Cardiac muscle cell (in vitro differentiated cells and primary cell): ENCODE data around the gene CD93. TPM values are rescaled to one million over a fixed set of nuclear protein-coding genes. Genes with fewer than 3 reads are reported as not detected.

Experiments
- DNase-seq, 2 donors: peaks; one replicate each; pipeline versions ENCODE4 v3.0.0 to v3.0.0-alpha.2; 2010 to 2017; ENCODE audit warnings: low read depth in 1 of 2, low spot score in 1 of 2
- H3K27ac ChIP-seq: fragments of 200-600 bp; sonication (generic); 2 replicates; pipeline ENCODE4 v1.5.1; 2016
- H3K27me3 ChIP-seq: fragments of 200-600 bp; sonication (generic); 2 replicates; pipeline ENCODE4 v1.6.0; 2016; ENCODE audit warnings: control low read depth
- H3K36me3 ChIP-seq: fragments of 200-600 bp; sonication (generic); 2 replicates; pipeline ENCODE4 v1.5.1; 2016; ENCODE audit warnings: control low read depth
- H3K4me1 ChIP-seq: fragments of 200-600 bp; sonication (generic); 2 replicates; pipeline ENCODE4 v1.8.1; 2017; ENCODE audit warnings: low read depth, mild to moderate bottlenecking, mixed run types
- H3K4me3 ChIP-seq: fragments of 200-600 bp; sonication (generic); 2 replicates; pipeline ENCODE4 v1.5.1; 2016; ENCODE audit warnings: mild to moderate bottlenecking
- H3K9me3 ChIP-seq: fragments of 200-600 bp; sonication (generic); 2 replicates; pipeline ENCODE4 v1.5.1; 2017; ENCODE audit warnings: low read depth, mild to moderate bottlenecking, control low read depth
- polyA plus RNA-seq: library from polyadenylated mRNA; unstranded; fragments of >200 nt; fragmentation: Nextera tagmentation; extraction: Ambion mirVana; gene quantifications from 2 replicates; pipeline ENCODE4 v1.2.1, GENCODE V29; 2016
- total RNA-seq: library from RNA; depleted of rRNA; stranded (reverse); fragments of >200 nt; gene quantifications from 2 replicates; pipeline ENCODE4 v1.2.3, GENCODE V29; 2016
- TF ChIP-seq, protein P1 (sequence below): IDR thresholded peaks from 2 replicates; pipeline ENCODE4 v1.5.1; 2012; ENCODE audit warnings: low read depth, mild to moderate bottlenecking, low read length

Gene CD93
- total and polyA plus RNA-seq, 2 experiments from 2014 or later, result 0.15 to 0.63 TPM

DNA sequence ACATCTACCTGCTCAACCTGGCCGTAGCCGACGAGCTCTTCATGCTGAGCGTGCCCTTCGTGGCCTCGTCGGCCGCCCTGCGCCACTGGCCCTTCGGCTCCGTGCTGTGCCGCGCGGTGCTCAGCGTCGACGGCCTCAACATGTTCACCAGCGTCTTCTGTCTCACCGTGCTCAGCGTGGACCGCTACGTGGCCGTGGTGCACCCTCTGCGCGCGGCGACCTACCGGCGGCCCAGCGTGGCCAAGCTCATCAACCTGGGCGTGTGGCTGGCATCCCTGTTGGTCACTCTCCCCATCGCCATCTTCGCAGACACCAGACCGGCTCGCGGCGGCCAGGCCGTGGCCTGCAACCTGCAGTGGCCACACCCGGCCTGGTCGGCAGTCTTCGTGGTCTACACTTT is 50.4 kb downstream of the CD93 start:
- no peak overlapping the region for H3K4me3 ChIP-seq
- H3K27me3 ChIP-seq, result peaks cover 72% of the 10 kb centered on the region
- TF ChIP-seq, protein P1, sequence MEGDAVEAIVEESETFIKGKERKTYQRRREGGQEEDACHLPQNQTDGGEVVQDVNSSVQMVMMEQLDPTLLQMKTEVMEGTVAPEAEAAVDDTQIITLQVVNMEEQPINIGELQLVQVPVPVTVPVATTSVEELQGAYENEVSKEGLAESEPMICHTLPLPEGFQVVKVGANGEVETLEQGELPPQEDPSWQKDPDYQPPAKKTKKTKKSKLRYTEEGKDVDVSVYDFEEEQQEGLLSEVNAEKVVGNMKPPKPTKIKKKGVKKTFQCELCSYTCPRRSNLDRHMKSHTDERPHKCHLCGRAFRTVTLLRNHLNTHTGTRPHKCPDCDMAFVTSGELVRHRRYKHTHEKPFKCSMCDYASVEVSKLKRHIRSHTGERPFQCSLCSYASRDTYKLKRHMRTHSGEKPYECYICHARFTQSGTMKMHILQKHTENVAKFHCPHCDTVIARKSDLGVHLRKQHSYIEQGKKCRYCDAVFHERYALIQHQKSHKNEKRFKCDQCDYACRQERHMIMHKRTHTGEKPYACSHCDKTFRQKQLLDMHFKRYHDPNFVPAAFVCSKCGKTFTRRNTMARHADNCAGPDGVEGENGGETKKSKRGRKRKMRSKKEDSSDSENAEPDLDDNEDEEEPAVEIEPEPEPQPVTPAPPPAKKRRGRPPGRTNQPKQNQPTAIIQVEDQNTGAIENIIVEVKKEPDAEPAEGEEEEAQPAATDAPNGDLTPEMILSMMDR, result no peak

DNA sequence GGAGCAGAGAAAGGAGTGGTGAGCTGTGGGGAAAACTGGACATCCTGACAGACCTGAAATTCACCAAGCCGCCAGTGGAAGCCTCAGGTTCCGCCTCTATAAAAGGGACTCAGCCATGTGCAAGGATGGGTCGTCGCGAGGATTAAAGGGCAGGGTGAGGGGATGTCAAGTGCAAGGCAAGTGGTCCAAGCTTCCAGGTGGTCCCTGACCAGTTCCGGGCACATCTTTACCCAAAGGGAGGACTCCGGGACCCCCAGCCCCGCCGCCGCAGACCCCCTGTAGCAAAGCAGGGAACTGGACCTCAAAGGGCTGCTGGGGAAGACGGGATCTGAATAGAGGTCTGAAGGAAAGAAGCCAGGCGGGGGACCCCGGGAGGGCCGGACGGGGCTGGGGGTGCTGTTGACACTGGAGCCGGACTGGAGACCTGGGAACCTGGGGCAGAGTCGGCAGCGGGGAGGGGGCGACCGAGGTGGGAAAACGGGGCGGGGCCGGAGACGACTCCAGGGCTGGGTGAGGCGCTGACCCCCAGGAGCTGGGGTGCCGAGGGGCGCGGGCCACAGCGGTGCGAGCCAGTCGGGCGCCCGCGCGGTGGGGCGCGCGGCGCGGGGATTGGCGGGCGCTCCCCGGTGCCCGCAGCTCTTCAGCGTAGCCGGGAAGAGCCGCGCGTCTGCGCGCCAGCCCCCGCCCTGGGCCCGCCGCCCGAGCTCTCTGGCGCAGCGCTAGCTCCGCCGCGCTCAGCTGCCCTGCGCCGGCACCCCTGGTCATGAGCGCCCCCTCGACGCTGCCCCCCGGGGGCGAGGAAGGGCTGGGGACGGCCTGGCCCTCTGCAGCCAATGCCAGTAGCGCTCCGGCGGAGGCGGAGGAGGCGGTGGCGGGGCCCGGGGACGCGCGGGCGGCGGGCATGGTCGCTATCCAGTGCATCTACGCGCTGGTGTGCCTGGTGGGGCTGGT is 51.1 kb downstream of the CD93 start, which contains the start of gene SSTR4:
TSS of gene SSTR4 (plus strand) at position 592 of the 951 bp plus-strand sequence. CDS start at position 764, 172 bp downstream.
- Histone ChIP-seq H3K4me3 (no peak within 1 kb of the TSS), H3K9me3 (no peaks in the 10 kb centered on the region), H3K36me3 (no peaks in the 10 kb centered on the region), H3K27ac (no peak within 1 kb of the TSS), H3K27me3 (peaks cover 65% of the 10 kb centered on the region), H3K4me1 (peaks cover 18% of the 10 kb centered on the region)
- TF ChIP-seq, protein P1, result no peak
- peak in 1 of 2 donors; percentile 41 for DNase-seq

More for the DNA sequence above, 50.4 kb downstream of the CD93 start:
- no peaks in the 10 kb centered on the region for H3K36me3 ChIP-seq
- no peak overlapping the region for H3K27ac ChIP-seq
- no peaks in the 10 kb centered on the region for H3K9me3 ChIP-seq
- H3K4me1 ChIP-seq, result peaks cover 18% of the 10 kb centered on the region
- no peak for DNase-seq

DNA sequence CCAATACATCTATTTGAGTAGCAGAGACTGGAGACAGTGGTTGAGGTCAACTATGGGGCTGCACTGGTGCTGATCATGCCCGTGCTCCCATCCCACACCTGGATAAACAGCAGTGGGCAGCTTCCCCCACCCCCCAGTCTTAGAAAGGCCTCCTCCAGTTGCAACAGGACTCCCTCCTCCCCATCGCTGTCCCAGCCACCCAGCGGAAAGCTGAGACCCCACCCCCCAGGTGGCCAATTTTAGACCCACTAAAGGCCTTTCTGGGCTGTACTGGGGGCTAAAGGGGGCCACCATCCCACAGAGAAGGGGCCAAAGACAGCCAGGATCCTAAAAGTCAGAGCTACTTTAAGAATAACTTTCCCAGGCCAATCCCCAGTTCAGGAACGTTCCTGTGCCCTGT is 52.2 kb downstream of the CD93 start:
- no peaks in the 10 kb centered on the region for H3K9me3 ChIP-seq
- H3K27ac ChIP-seq, result no peak overlapping the region
- no peak overlapping the region for H3K4me3 ChIP-seq
- TF ChIP-seq, protein P1, result no peak
- no peak for DNase-seq
- peaks cover 54% of the 10 kb centered on the region for H3K27me3 ChIP-seq
- peaks cover 18% of the 10 kb centered on the region for H3K4me1 ChIP-seq
- H3K36me3 ChIP-seq, result no peaks in the 10 kb centered on the region

DNA sequence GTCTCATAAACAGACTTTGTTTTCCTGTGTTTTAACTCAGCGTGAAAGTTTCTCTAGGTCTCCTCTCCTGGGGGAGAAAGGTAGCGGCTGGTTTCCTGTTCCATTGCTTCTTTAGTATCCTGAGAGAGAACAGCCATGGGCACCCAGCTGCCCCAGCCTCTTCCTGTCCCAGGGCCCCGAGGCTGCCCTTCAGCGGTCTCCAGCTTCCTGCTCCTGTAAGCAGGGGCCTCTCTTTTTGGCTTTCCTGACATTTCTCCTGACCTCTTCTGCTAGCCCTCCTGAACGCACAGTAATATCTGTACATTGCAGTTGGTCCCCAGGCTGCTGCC is 53.4 kb downstream of the CD93 start:
- TF ChIP-seq, protein P1, result no peak
- no peaks in the 10 kb centered on the region for H3K36me3 ChIP-seq
- no peak for DNase-seq
- H3K4me3 ChIP-seq, result no peak overlapping the region
- peaks cover 46% of the 10 kb centered on the region for H3K27me3 ChIP-seq
- no peaks in the 10 kb centered on the region for H3K9me3 ChIP-seq
- H3K27ac ChIP-seq, result no peak overlapping the region
- peaks cover 18% of the 10 kb centered on the region for H3K4me1 ChIP-seq

DNA sequence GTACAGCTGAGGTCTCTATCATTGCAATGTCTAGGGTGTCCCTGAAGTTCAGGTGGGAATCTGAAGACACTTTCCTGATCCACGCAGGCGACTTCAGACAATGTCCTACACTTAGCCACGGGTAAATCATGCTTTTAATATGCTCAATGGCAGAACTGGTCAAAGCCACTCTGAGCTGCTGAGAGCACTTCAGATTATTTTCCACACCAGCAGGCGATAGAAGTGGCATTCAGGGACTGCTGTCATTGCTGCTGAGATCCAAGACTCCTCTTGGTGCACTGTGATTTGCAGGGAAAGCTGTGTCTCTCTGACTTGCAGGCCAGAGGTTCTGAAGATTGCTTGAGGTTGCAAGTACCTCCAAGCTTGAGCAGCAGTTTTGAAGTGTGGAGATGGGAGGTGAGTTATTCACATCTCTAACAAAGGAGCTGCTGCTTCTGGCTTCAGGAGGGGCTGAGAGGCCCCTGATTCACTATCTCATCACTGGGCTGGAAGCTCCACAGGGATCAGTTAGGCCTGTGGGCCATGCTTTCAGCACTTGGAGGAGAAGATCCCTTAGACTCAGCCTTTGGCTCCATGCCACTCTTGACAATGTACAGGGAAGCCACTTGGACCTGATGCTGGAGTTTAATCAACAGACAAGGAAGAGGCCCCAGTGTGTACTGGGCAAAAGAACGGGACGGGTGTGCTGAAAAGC is 53.9 kb downstream of the CD93 start:
- H3K9me3 ChIP-seq, result no peaks in the 10 kb centered on the region
- DNase-seq, result peak in 1 of 2 donors; percentile 85
- peaks cover 18% of the 10 kb centered on the region for H3K4me1 ChIP-seq
- peaks cover 41% of the 10 kb centered on the region for H3K27me3 ChIP-seq
- H3K36me3 ChIP-seq, result no peaks in the 10 kb centered on the region
- TF ChIP-seq, protein P1, result no peak
- H3K27ac ChIP-seq, result no peak overlapping the region
- H3K4me3 ChIP-seq, result no peak overlapping the region
